HepG2 (cell line): ENCODE data around the gene TMEM50B. TPM values are rescaled to one million over a fixed set of nuclear protein-coding genes. Genes with fewer than 3 reads are reported as not detected.

Experiments
- AGO2 ChIP-seq: fragments of 200-400 bp; formaldehyde crosslinking; optimal IDR thresholded peaks from 2 replicates; pipeline ENCODE3; 2017; ENCODE audit warnings: mild to moderate bottlenecking, low read depth, low read length, moderate library complexity
- ERF ChIP-seq: IDR thresholded peaks from 2 replicates; pipeline ENCODE4 v1.6.1; 2018; ENCODE audit warnings: missing biosample characterization, missing genetic modification reagents
- GATA4 ChIP-seq: sonication (generic); IDR thresholded peaks from 2 replicates; pipeline ENCODE4 v1.6.1; 2016; ENCODE audit warnings: antibody characterized with exemption, low read depth, borderline replicate concordance
- GTF3A ChIP-seq: sonication (generic); formaldehyde crosslinking; conservative IDR thresholded peaks from 2 replicates; pipeline ENCODE4 v1.4.0; 2020; ENCODE audit warnings: mild to moderate bottlenecking, missing genetic modification reagents
- NFKB2 ChIP-seq: sonication (generic); formaldehyde crosslinking; IDR thresholded peaks from 2 replicates; pipeline ENCODE4 v1.4.0; 2020; ENCODE audit warnings: missing genetic modification reagents, borderline replicate concordance
- PAX8 ChIP-seq: sonication (generic); formaldehyde crosslinking; IDR thresholded peaks from 2 replicates; pipeline ENCODE4 v1.8.0; 2022; ENCODE audit warnings: mild to moderate bottlenecking, missing genetic modification reagents, borderline replicate concordance
- PHF8 ChIP-seq: sonication (generic); formaldehyde crosslinking; IDR thresholded peaks from 2 replicates; pipeline ENCODE4 v1.5.0; 2020; ENCODE audit warnings: missing genetic modification reagents
- PRDM15 ChIP-seq: sonication (generic); formaldehyde crosslinking; IDR thresholded peaks from 2 replicates; pipeline ENCODE4 v1.4.0; 2020; ENCODE audit warnings: missing genetic modification reagents
- ZBTB3 ChIP-seq: sonication (generic); formaldehyde crosslinking; IDR thresholded peaks from 2 replicates; pipeline ENCODE4 v1.4.0; 2020; ENCODE audit warnings: low read depth, mild to moderate bottlenecking, moderate library complexity, missing genetic modification reagents, borderline replicate concordance
- ZBTB42 ChIP-seq: sonication (generic); formaldehyde crosslinking; IDR thresholded peaks from 2 replicates; pipeline ENCODE4 v1.5.0; 2020; ENCODE audit warnings: mild to moderate bottlenecking, missing genetic modification reagents
- ZFP91 ChIP-seq: sonication (generic); formaldehyde crosslinking; IDR thresholded peaks from 2 replicates; pipeline ENCODE4 v1.9.0; 2022; ENCODE audit warnings: missing genetic modification reagents, mild to moderate bottlenecking, borderline replicate concordance
- ZNF205 ChIP-seq: IDR thresholded peaks from 2 replicates; pipeline ENCODE4 v1.6.1; 2018; ENCODE audit warnings: missing biosample characterization, missing genetic modification reagents
- ZNF225 ChIP-seq: sonication (generic); formaldehyde crosslinking; IDR thresholded peaks from 2 replicates; pipeline ENCODE4 v1.4.0; 2020; ENCODE audit warnings: mild to moderate bottlenecking, missing genetic modification reagents
- ZNF3 ChIP-seq: IDR thresholded peaks from 2 replicates; pipeline ENCODE4 v1.7.0; 2017; ENCODE audit warnings: inconsistent platforms
- ZNF564 ChIP-seq: sonication (generic); formaldehyde crosslinking; IDR thresholded peaks from 2 replicates; pipeline ENCODE4 v1.8.1; 2023; ENCODE audit warnings: mild to moderate bottlenecking, missing genetic modification reagents
- ZNF784 ChIP-seq: sonication (generic); formaldehyde crosslinking; IDR thresholded peaks from 2 replicates; pipeline ENCODE4 v1.5.1; 2020; ENCODE audit warnings: missing genetic modification reagents, mild to moderate bottlenecking, borderline replicate concordance
- ZNF788 ChIP-seq: sonication (generic); formaldehyde crosslinking; IDR thresholded peaks from 2 replicates; pipeline ENCODE4 v1.5.0; 2020; ENCODE audit warnings: mild to moderate bottlenecking, missing genetic modification reagents, borderline replicate concordance
- ZSCAN5A ChIP-seq: sonication (generic); formaldehyde crosslinking; IDR thresholded peaks from 2 replicates; pipeline ENCODE4 v1.8.0; 2022; ENCODE audit warnings: mild to moderate bottlenecking, missing genetic modification reagents, borderline replicate concordance
- polyA plus RNA-seq, 8 experiments: library from polyadenylated mRNA; depleted of rRNA in 3 of 8; stranded (reverse) in 7 of 8; unstranded in 1 of 8; fragments of >200 nt; fragmentation: Illumina TruSeq in 4 of 8; extraction: Trizol in 4 of 8; gene quantifications; 2 replicates each; pipeline versions ENCODE4 v1.2.1 to v1.2.3, GENCODE V29; 2011 to 2016; ENCODE audit warnings: low read depth in 4 of 8, missing spikeins in 1 of 8, mixed read lengths in 1 of 8; ENCODE audit not compliant: insufficient read depth in 1 of 8
- total RNA-seq, 5 experiments: library from RNA; depleted of rRNA; stranded (reverse); fragments of >200 nt; fragmentation: Illumina TruSeq; extraction: Trizol; gene quantifications; 2 replicates each; pipeline ENCODE4 v1.2.3, GENCODE V29; 2016; ENCODE audit warnings: low read depth in 1 of 5
- TF ChIP-seq, protein P1 (sequence below): sonication (generic); formaldehyde crosslinking; IDR thresholded peaks from 2 replicates; pipeline ENCODE4 v1.5.0; 2020; ENCODE audit warnings: mild to moderate bottlenecking, missing genetic modification reagents, moderate library complexity

TMEM50B gene
- total and polyA plus RNA-seq, 2 of the 13 experiments (the other 11 are each of a cell fraction or from before 2014, with no cell fraction given) = 29.9 to 46.3 TPM

DNA sequence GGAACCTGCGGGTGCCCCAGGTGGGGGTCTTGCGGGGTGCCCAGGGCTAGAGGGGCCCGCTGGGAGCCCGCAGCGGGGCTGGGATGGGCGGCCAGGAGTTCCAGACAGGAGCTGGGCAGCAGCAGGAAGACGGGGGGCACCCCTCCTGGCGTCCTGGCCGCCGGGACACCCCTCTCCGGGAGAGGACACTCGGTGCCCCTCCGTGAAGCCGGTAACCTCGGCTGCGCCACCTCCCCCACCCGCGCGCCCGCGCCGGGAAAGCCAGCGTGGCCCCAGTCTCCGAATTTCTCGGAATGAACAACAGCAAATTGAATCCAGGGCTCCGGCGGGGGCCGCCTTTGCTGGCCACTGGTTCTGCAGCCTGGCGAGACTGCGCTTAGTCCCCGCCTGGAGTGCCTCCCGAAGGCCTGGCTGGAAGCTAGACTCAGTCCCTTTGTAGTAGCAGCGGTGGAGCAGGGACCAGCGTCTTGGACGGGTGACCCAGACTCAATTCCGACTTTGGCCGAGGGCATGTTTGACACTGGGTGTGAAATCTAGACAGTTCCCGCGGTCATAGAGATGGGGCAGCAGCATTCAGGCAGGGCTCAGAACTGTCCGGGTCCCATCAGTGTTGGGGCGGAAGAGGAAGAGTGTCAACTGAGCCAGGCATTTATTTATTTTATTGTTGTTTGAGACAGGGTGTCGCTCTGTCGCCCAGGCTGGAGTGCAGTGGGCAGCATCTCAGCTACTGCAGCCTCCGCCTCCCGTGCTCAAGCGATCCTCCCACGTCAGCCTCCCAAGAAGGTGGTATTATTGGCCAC is 75.8 kb downstream of the TMEM50B start (continued):
- no peak for TF ChIP-seq PRDM15 (CRISPR knock-in tag)
- TF ChIP-seq GTF3A = no peak
- no peak for TF ChIP-seq ZNF205 (CRISPR knock-in tag)
- TF ChIP-seq ZNF788 (CRISPR knock-in tag) = no peak
- TF ChIP-seq ZFP91 (CRISPR knock-in tag) = peak; percentile 38; the same call in 1 of the 2 replicates
- 0 out of 2 replicates have a peak, but pooled peaks have one; percentile 32 for TF ChIP-seq ZNF225 (CRISPR knock-in tag)
- no peak for TF ChIP-seq ZBTB3
- no peak for TF ChIP-seq GATA4
- TF ChIP-seq ZSCAN5A (CRISPR knock-in tag) = no peak
- TF ChIP-seq NFKB2 (CRISPR knock-in tag) = peak; percentile 36; the same call in 1 of the 2 replicates
- TF ChIP-seq ZNF3 (CRISPR knock-in tag) = peak; percentile 36; the same call in 1 of the 2 replicates
- TF ChIP-seq ZNF564 (CRISPR knock-in tag) = peak; percentile 51; the same call in 1 of the 2 replicates
- no peak for TF ChIP-seq ERF (CRISPR knock-in tag)
- 0 out of 2 replicates have a peak, but pooled peaks have one; percentile 53 for TF ChIP-seq ZNF784 (CRISPR knock-in tag)
- peak; percentile 90 for TF ChIP-seq AGO2
- peak; percentile 51; the same call in 1 of the 2 replicates for TF ChIP-seq PHF8 (CRISPR knock-in tag)
- TF ChIP-seq PAX8 (CRISPR knock-in tag) = no peak
- TF ChIP-seq, protein P1, sequence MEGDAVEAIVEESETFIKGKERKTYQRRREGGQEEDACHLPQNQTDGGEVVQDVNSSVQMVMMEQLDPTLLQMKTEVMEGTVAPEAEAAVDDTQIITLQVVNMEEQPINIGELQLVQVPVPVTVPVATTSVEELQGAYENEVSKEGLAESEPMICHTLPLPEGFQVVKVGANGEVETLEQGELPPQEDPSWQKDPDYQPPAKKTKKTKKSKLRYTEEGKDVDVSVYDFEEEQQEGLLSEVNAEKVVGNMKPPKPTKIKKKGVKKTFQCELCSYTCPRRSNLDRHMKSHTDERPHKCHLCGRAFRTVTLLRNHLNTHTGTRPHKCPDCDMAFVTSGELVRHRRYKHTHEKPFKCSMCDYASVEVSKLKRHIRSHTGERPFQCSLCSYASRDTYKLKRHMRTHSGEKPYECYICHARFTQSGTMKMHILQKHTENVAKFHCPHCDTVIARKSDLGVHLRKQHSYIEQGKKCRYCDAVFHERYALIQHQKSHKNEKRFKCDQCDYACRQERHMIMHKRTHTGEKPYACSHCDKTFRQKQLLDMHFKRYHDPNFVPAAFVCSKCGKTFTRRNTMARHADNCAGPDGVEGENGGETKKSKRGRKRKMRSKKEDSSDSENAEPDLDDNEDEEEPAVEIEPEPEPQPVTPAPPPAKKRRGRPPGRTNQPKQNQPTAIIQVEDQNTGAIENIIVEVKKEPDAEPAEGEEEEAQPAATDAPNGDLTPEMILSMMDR (CRISPR knock-in tag) = no peak
- TF ChIP-seq ZBTB42 (CRISPR knock-in tag) = 0 out of 2 replicates have a peak, but pooled peaks have one; percentile 26
